ENCODE measurements around the gene AP3B1. TPM values are rescaled to one million over a fixed set of nuclear protein-coding genes. Genes with fewer than 3 reads are reported as not detected.

The AP3B1 gene
- total and polyA plus RNA-seq, 2 donors (not counting 1 experiment from before 2014, with no cell fraction given) = 26.8 to 58.9 TPM

GRCh38 chr5:77986261-77986660, 308.2 kb downstream of the AP3B1 start:
- DNase-seq = no peak
- H3K27ac ChIP-seq (ENCODE audit: low read length in 2 of 2) = no peak overlapping the region
- CTCF ChIA-PET = no interaction called here
- Mint-ChIP-seq H3K9me3 (ENCODE audit: insufficient read depth) (no peaks in the 10 kb centered on the region), H3K27me3 (no peaks in the 10 kb centered on the region), H3K4me1 (no peaks in the 10 kb centered on the region), H3K27ac (no peak overlapping the region), H3K4me3 (no peak overlapping the region)
- no peak overlapping the region for H2AFZ ChIP-seq (ENCODE audit: insufficient read depth, low read depth, low read length, poor library complexity, severe bottlenecking)
- no peak for ATAC-seq (ENCODE audit: low read depth)
- H4K20me1 ChIP-seq (ENCODE audit: control insufficient read depth, insufficient read depth, low read length, poor library complexity, severe bottlenecking) = no peaks in the 10 kb centered on the region
- no peaks in the 10 kb centered on the region for H3K4me1 ChIP-seq (ENCODE audit: control insufficient read depth in 2 of 2, insufficient read depth in 2 of 2, low read length in 2 of 2)
- H3K27me3 ChIP-seq (replicated peaks in 1 of 4; ENCODE audit: control extremely low read depth in 1 of 4, control insufficient read depth in 3 of 4, insufficient read depth in 4 of 4, low read length in 3 of 4) = no peaks in the 10 kb centered on the region
- no peaks in the 10 kb centered on the region for H3K9me3 ChIP-seq (ENCODE audit: control extremely low read depth in 1 of 3, control insufficient read depth in 2 of 3, insufficient read depth in 1 of 3, low read length in 2 of 3)
- WGBS (ENCODE audit: insufficient coverage) = 98% methylated on average over 5 of the region's 6 CpGs
- no peak overlapping the region for H3K9ac ChIP-seq (ENCODE audit: low read length)
- no peak overlapping the region for H3K4me3 ChIP-seq (ENCODE audit: control extremely low read depth in 1 of 5, extremely low read depth in 1 of 5, insufficient read depth in 1 of 5, low read depth in 2 of 5, low read length in 4 of 5)
- TF ChIP-seq EZH2 (IDR thresholded peaks at IDR 0.05; ENCODE audit: borderline replicate concordance, insufficient read depth, low read depth, low read length, poor library complexity, severe bottlenecking) (no peak), CTCF (IDR thresholded peaks at IDR 0.05) (no peak)
- no peaks in the 10 kb centered on the region for H3K79me2 ChIP-seq (ENCODE audit: control insufficient read depth, insufficient read depth, low read length)
- POLR2A ChIA-PET = no interaction called here
- no peaks in the 10 kb centered on the region for H3K36me3 ChIP-seq (replicated peaks in 1 of 2; ENCODE audit: control extremely low read depth in 1 of 2, control insufficient read depth in 1 of 2, extremely low read depth in 1 of 2, insufficient read depth in 2 of 2, low read length in 1 of 2)
- no peak overlapping the region for H3K4me2 ChIP-seq (replicated peaks; ENCODE audit: low read depth, low read length, poor library complexity, severe bottlenecking)
- intact Hi-C loops (cut with micrococcal nuclease) = no loop called here

GRCh38 chr5:77985247-77985646, 309.3 kb downstream of the AP3B1 start:
- Histone ChIP-seq H3K36me3 (replicated peaks in 1 of 2; ENCODE audit: control extremely low read depth in 1 of 2, control insufficient read depth in 1 of 2, extremely low read depth in 1 of 2, insufficient read depth in 2 of 2, low read length in 1 of 2) (no peaks in the 10 kb centered on the region), H3K9ac (ENCODE audit: low read length) (no peak overlapping the region), H4K20me1 (ENCODE audit: control insufficient read depth, insufficient read depth, low read length, poor library complexity, severe bottlenecking) (no peaks in the 10 kb centered on the region), H3K9me3 (ENCODE audit: control extremely low read depth in 1 of 3, control insufficient read depth in 2 of 3, insufficient read depth in 1 of 3, low read length in 2 of 3) (no peaks in the 10 kb centered on the region), H3K27me3 (replicated peaks in 1 of 4; ENCODE audit: control extremely low read depth in 1 of 4, control insufficient read depth in 3 of 4, insufficient read depth in 4 of 4, low read length in 3 of 4) (no peaks in the 10 kb centered on the region), H3K27ac (ENCODE audit: low read length in 2 of 2) (no peak overlapping the region), H3K4me3 (ENCODE audit: control extremely low read depth in 1 of 5, extremely low read depth in 1 of 5, insufficient read depth in 1 of 5, low read depth in 2 of 5, low read length in 4 of 5) (no peak overlapping the region), H2AFZ (ENCODE audit: insufficient read depth, low read depth, low read length, poor library complexity, severe bottlenecking) (no peak overlapping the region), H3K4me1 (ENCODE audit: control insufficient read depth in 2 of 2, insufficient read depth in 2 of 2, low read length in 2 of 2) (no peaks in the 10 kb centered on the region), H3K79me2 (ENCODE audit: control insufficient read depth, insufficient read depth, low read length) (no peaks in the 10 kb centered on the region), H3K4me2 (replicated peaks; ENCODE audit: low read depth, low read length, poor library complexity, severe bottlenecking) (no peak overlapping the region)
- no peaks in the 10 kb centered on the region for H3K9me3 Mint-ChIP-seq (ENCODE audit: insufficient read depth)
- peak overlapping the region; percentile 24 for H3K27ac Mint-ChIP-seq
- no peak for DNase-seq
- ChIA-PET CTCF (interaction anchor here (1.0 kb wide), 1 partner anchor 22 kb away, joined by 3 read pairs; no protein-coding TSS in a partner anchor), POLR2A (no interaction called here)
- H3K27me3 Mint-ChIP-seq = no peaks in the 10 kb centered on the region
- TF ChIP-seq EZH2 (IDR thresholded peaks at IDR 0.05; ENCODE audit: borderline replicate concordance, insufficient read depth, low read depth, low read length, poor library complexity, severe bottlenecking) = no peak
- TF ChIP-seq CTCF (IDR thresholded peaks at IDR 0.05) = no peak
- no peak overlapping the region for H3K4me3 Mint-ChIP-seq
- WGBS (ENCODE audit: insufficient coverage) = 57% methylated on average over 1 of the region's 3 CpGs
- intact Hi-C loops (cut with micrococcal nuclease) = no loop called here
- ATAC-seq (ENCODE audit: low read depth) = no peak
- no peaks in the 10 kb centered on the region for H3K4me1 Mint-ChIP-seq
